Progenitor cell of endocrine pancreas (in vitro differentiated cells): ENCODE results near the gene ARFIP1. TPM values are rescaled to one million over a fixed set of nuclear protein-coding genes. Genes with fewer than 3 reads are reported as not detected.
A peak's percentile ranks its signal among the peaks of the same experiment; 100 is the strongest.

ENCODE experiments used
- DNase-seq: peaks from one replicate; pipeline ENCODE4 v3.0.0; 2021; ENCODE audit warnings: low spot score; ENCODE audit not compliant: unreplicated experiment
- H3K27ac Mint-ChIP-seq: 2 replicates; pipeline ENCODE4 v1.8.0; 2021; ENCODE audit warnings: mild to moderate bottlenecking, moderate library complexity, mixed read lengths
- H3K27me3 Mint-ChIP-seq: 2 replicates; pipeline ENCODE4 v1.8.0; 2021; ENCODE audit warnings: mixed read lengths
- H3K36me3 Mint-ChIP-seq: 2 replicates; pipeline ENCODE4 v1.8.0; 2022; ENCODE audit warnings: mixed read lengths; ENCODE audit not compliant: insufficient read depth
- H3K4me1 Mint-ChIP-seq: 2 replicates; pipeline ENCODE4 v1.8.0; 2021; ENCODE audit warnings: low read depth, mixed read lengths
- H3K4me3 Mint-ChIP-seq: 2 replicates; pipeline ENCODE4 v1.8.0; 2021; ENCODE audit warnings: low read depth, mild to moderate bottlenecking, moderate library complexity, mixed read lengths
- H3K9me3 Mint-ChIP-seq: 2 replicates; pipeline ENCODE4 v1.8.0; 2021; ENCODE audit warnings: low read depth, mixed read lengths
- total RNA-seq: library from RNA; stranded (reverse); gene quantifications from 2 replicates; pipeline ENCODE4 v1.2.1, GENCODE V29; 2021
- TF ChIP-seq, protein P1 (sequence below): fragments of 200-600 bp; sonication (generic); IDR thresholded peaks from one replicate; pipeline ENCODE4 v1.5.0; 2021; ENCODE audit warnings: antibody characterized with exemption, mild to moderate bottlenecking; ENCODE audit not compliant: unreplicated experiment

Gene ARFIP1
- total RNA-seq, 1 donor from 2014 or later: 31.7 TPM

DNA sequence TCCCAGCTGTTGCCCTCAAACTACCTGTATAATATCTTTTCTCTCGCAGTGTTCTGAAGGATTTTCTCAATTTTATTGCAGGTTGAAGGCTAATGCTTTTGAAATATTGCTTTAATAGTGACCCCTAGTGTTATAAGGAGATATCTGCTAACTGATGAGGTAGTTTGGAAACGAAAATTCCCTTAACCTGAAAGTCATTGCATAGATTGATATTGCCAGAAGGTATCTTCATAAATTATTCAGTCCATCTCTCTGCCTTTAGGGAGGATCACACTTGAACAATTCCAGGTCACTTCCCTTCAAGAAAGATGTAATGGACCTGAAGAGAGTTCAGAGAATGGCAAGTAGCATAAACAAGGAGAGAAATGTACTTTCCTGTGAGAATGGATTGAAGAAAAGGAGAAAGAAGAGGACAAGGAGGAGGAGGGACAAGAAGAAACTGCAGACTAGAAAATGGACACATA, 44.3 kb upstream of the ARFIP1 start:
- H3K4me1 Mint-ChIP-seq: no peaks in the 10 kb centered on the region
- no peaks in the 10 kb centered on the region for H3K36me3 Mint-ChIP-seq
- H3K27me3 Mint-ChIP-seq: peaks cover 15% of the 10 kb centered on the region
- H3K27ac Mint-ChIP-seq: no peak overlapping the region
- TF ChIP-seq, protein P1, sequence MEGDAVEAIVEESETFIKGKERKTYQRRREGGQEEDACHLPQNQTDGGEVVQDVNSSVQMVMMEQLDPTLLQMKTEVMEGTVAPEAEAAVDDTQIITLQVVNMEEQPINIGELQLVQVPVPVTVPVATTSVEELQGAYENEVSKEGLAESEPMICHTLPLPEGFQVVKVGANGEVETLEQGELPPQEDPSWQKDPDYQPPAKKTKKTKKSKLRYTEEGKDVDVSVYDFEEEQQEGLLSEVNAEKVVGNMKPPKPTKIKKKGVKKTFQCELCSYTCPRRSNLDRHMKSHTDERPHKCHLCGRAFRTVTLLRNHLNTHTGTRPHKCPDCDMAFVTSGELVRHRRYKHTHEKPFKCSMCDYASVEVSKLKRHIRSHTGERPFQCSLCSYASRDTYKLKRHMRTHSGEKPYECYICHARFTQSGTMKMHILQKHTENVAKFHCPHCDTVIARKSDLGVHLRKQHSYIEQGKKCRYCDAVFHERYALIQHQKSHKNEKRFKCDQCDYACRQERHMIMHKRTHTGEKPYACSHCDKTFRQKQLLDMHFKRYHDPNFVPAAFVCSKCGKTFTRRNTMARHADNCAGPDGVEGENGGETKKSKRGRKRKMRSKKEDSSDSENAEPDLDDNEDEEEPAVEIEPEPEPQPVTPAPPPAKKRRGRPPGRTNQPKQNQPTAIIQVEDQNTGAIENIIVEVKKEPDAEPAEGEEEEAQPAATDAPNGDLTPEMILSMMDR: peak; percentile 71
- H3K9me3 Mint-ChIP-seq: no peaks in the 10 kb centered on the region
- no peak overlapping the region for H3K4me3 Mint-ChIP-seq
- DNase-seq: no peak

DNA sequence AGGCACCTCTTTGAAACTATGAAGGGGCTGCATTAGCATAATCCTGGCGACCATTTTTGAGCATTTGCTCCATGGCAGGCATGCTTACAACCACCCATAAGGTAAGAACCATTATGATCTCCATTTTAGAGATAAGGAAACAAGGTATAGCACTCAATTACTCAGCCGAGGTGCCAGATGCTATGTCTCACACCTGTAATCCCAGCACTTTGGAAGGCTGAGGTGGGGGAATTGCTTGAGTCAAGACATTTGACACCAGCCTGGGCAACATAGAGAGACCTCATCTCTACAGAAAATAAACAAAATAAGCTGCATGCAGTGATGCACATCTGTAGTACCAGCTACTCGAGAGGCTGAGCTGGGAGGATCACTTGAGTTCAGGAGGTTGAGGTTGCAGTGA, 43.8 kb upstream of the ARFIP1 start:
- H3K4me1 Mint-ChIP-seq: no peaks in the 10 kb centered on the region
- H3K4me3 Mint-ChIP-seq: no peak overlapping the region
- peaks cover 15% of the 10 kb centered on the region for H3K27me3 Mint-ChIP-seq
- no peaks in the 10 kb centered on the region for H3K36me3 Mint-ChIP-seq
- no peak for DNase-seq
- no peak overlapping the region for H3K27ac Mint-ChIP-seq
- TF ChIP-seq, protein P1: no peak
- no peaks in the 10 kb centered on the region for H3K9me3 Mint-ChIP-seq

DNA sequence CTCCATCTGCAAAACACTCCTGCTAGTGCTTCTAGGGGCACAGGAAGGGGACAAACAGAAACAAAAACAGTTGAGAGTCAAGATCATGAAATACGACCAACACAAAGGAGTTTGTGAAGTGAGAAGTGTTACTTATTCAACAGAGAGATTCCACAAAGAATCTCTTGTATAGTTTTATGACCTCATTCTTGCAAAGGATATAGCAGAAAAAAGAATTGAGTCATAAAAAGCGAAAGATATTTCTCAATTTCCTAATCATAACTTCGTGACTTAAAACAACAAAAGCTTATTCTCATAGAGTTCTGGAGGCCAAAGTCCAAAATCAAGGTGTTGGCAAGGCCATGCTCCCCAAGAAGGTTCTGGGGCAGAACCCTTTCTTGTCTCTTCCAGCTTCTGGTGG, 40.9 kb upstream of the ARFIP1 start:
- Mint-ChIP-seq H3K36me3 (no peaks in the 10 kb centered on the region), H3K27me3 (peaks cover 21% of the 10 kb centered on the region), H3K4me3 (no peak overlapping the region), H3K9me3 (no peaks in the 10 kb centered on the region), H3K27ac (no peak overlapping the region), H3K4me1 (peaks cover 2% of the 10 kb centered on the region)
- TF ChIP-seq, protein P1: no peak
- no peak for DNase-seq

DNA sequence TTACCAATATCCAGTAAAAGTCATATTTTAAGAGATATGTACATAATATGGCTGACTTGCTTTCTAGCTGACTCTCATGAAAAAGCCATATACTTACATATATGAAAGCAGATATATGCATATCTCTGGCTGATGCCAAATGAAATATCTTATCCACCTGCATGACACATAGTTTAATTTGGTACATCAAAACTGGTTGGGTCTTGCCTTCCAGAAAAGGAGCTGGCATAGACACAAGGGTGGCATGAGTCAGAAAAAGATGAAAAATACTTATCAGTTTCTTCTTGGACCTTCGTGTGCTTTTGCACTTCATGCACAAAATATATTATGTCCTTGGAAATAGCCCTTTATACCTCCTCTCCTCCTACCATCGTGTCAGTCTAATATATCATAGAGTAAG, 32.3 kb upstream of the ARFIP1 start:
- H3K4me1 Mint-ChIP-seq: no peaks in the 10 kb centered on the region
- TF ChIP-seq, protein P1: no peak
- no peak overlapping the region for H3K27ac Mint-ChIP-seq
- no peak for DNase-seq
- H3K36me3 Mint-ChIP-seq: no peaks in the 10 kb centered on the region
- H3K9me3 Mint-ChIP-seq: no peaks in the 10 kb centered on the region
- H3K27me3 Mint-ChIP-seq: peaks cover 14% of the 10 kb centered on the region
- H3K4me3 Mint-ChIP-seq: no peak overlapping the region

DNA sequence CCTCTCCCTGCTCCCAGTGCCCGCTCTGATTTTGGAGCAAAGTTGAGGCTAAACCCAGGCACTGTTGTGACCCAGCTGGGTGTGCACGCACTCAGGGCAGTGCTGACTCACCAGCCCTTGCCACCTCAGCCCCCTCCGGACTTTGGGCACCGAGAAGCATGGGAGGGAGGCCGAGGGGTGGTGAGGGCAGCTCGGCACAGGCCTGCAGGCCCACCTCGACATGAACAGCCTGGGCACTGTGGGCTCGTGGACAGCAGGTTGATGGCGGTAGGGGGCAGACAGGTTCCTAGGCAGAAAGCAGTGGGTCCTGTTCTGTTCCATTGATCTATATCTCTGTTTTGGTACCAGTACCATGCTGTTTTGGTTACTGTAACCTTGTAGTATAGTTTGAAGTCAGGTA, 31.1 kb upstream of the ARFIP1 start:
- no peaks in the 10 kb centered on the region for H3K4me1 Mint-ChIP-seq
- H3K27me3 Mint-ChIP-seq: peaks cover 14% of the 10 kb centered on the region
- no peak overlapping the region for H3K27ac Mint-ChIP-seq
- H3K9me3 Mint-ChIP-seq: no peaks in the 10 kb centered on the region
- no peak overlapping the region for H3K4me3 Mint-ChIP-seq
- TF ChIP-seq, protein P1: no peak
- DNase-seq: no peak
- H3K36me3 Mint-ChIP-seq: no peaks in the 10 kb centered on the region
